OCI-LY7 (cell line): Measurements from ENCODE around the gene ASB13. TPM values are rescaled to one million over a fixed set of nuclear protein-coding genes. Genes with fewer than 3 reads are reported as not detected.

ENCODE experiments used
- BruUV-seq: library from RNA; stranded (reverse); fragments of 400-500 nt; replicated peaks from 2 replicates; lab custom pipeline; 2021; lab: Mats Ljungman, UMichigan
- CTCF ChIA-PET: fragments of 300-600 bp; sonication (Branson Sonifier 250); formaldehyde crosslinking; loops from one replicate; lab custom pipeline; 2022; ENCODE audit warnings: antibody characterized with exemption; ENCODE audit not compliant: unreplicated experiment; lab: Charles Lee
- POLR2A ChIA-PET: fragments of 300-600 bp; sonication (Branson Sonifier 250); formaldehyde crosslinking; loops from one replicate; lab custom pipeline; 2022; ENCODE audit warnings: antibody characterized with exemption; lab: Charles Lee
- DNase-seq: peaks from one replicate; pipeline ENCODE4 v3.0.0-alpha.2; 2015; ENCODE audit warnings: low spot score
- H2AFZ ChIP-seq: fragments of 200-600 bp; sonication (generic), shearing (Covaris generic); 2 replicates; pipeline ENCODE4 v1.6.1; 2014; ENCODE audit warnings: mild to moderate bottlenecking, antibody characterized with exemption, low read length, moderate library complexity
- H3K27ac ChIP-seq: fragments of 200-600 bp; sonication (generic); 2 replicates; pipeline ENCODE4 v1.5.1; 2014; ENCODE audit warnings: mixed run types, low read depth, mild to moderate bottlenecking, moderate library complexity, low read length, inconsistent platforms; ENCODE audit not compliant: poor library complexity, severe bottlenecking
- H3K36me3 ChIP-seq: fragments of 200-600 bp; sonication (generic); 2 replicates; pipeline ENCODE4 v1.6.1; 2014; ENCODE audit warnings: mild to moderate bottlenecking, antibody characterized with exemption, low read length, moderate library complexity, mixed read lengths; ENCODE audit not compliant: insufficient read depth
- H3K4me1 ChIP-seq: fragments of 200-600 bp; sonication (generic); 2 replicates; pipeline ENCODE4 v1.5.1; 2014; ENCODE audit warnings: mild to moderate bottlenecking, low read length; ENCODE audit not compliant: insufficient read depth, poor library complexity, severe bottlenecking
- H3K4me2 ChIP-seq: fragments of 200-600 bp; sonication (generic); 2 replicates; pipeline ENCODE4 v1.6.1; 2014; ENCODE audit warnings: mild to moderate bottlenecking, low read length
- H3K4me3 ChIP-seq: fragments of 200-600 bp; sonication (generic); 2 replicates; pipeline ENCODE4 v1.5.1; 2014; ENCODE audit warnings: mild to moderate bottlenecking, low read depth, low read length; ENCODE audit not compliant: poor library complexity, severe bottlenecking
- H3K79me2 ChIP-seq: fragments of 200-600 bp; sonication (generic); 2 replicates; pipeline ENCODE4 v1.6.1; 2016; ENCODE audit warnings: low read depth, mild to moderate bottlenecking, low read length, moderate library complexity, mixed read lengths; ENCODE audit not compliant: insufficient read depth
- H3K9me2 ChIP-seq: fragments of 200-600 bp; sonication (generic); 2 replicates; pipeline ENCODE4 v1.6.1; 2016; ENCODE audit warnings: mild to moderate bottlenecking, low read length, mixed read lengths; ENCODE audit not compliant: insufficient read depth
- H3K9me3 ChIP-seq: fragments of 200-600 bp; sonication (generic); 2 replicates; pipeline ENCODE4 v1.6.1; 2014; ENCODE audit warnings: mild to moderate bottlenecking, mixed run types, low read length, mixed read lengths
- H4K20me1 ChIP-seq: fragments of 200-600 bp; sonication (generic); 2 replicates; pipeline ENCODE4 v1.6.1; 2014; ENCODE audit warnings: mild to moderate bottlenecking, antibody characterized with exemption, low read length, moderate library complexity, mixed read lengths; ENCODE audit not compliant: insufficient read depth
- EZH2phosphoT487 ChIP-seq: fragments of 200-600 bp; sonication (generic); IDR thresholded peaks from 2 replicates; pipeline ENCODE4 v1.6.1; 2018; ENCODE audit warnings: low read depth, borderline replicate concordance, mild to moderate bottlenecking, mixed run types, antibody characterized with exemption, low read length, moderate library complexity, mixed read lengths
- intact Hi-C: fragments of 100-400 bp; cut with micrococcal nuclease; formaldehyde crosslinking; loops from one replicate; pipeline ENCODE4 v1.10.0; 2022; ENCODE audit not compliant: unreplicated experiment
- total RNA-seq, 2 experiments: library from RNA; depleted of rRNA in 1 of 2; stranded (reverse); fragments of >200 nt in 1 of 2; shearing (Covaris generic) in 1 of 2; gene quantifications; 2 replicates each; pipeline ENCODE4 v1.2.3, GENCODE V29; 2014 to 2022
- TF ChIP-seq, protein P1 (sequence below): fragments of 200-600 bp; sonication (generic); conservative IDR thresholded peaks from 2 replicates; pipeline ENCODE4 v1.5.1; 2014; ENCODE audit warnings: mild to moderate bottlenecking, antibody characterized with exemption, low read length, moderate library complexity, mixed read lengths

ASB13 gene
- total RNA-seq, 2 experiments from 2014 or later: 25.6 to 108 TPM

DNA sequence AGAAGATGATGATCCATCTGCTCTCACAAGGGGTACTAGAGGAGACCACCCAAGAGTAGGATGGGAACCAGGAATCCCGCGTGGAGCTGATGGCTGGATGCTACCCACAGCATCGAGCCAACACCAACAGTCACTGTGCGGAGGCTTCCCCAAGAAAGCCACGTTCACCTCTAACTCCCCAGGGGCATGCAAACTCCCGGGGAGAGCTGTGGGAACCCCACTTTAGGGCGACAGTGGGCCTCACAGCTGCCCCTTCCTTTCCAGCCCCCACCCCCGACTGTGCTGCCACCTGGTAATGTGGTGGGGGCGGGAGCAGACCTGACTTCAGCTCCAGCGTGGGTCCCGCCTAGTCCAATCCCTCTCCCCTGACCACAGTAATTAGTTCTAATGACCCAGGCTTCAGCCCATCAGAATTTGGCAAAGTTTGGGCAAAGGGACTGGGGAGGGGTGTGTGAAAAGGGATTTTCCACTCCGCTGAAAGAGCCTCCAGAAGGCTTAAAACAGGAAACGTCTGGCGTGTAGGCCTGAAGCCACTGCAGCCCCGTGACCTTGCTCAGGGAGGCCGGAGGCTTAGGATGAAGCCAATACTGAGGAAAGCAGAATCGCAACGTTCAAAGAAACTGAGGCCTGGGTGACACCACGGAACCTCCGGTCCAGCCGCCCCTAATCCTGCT lies 20.3 kb downstream of the ASB13 start:
- peak; percentile 57 for DNase-seq
- BruUV-seq: no TSS peak
- ChIA-PET CTCF (no interaction called here), POLR2A (interaction anchor here (1.2 kb wide), 2 partner anchors 9 to 19 kb away, joined by 3 read pairs; no protein-coding TSS in a partner anchor)
- H3K4me3 ChIP-seq: peak overlapping the region; percentile 34
- no peak for TF ChIP-seq EZH2phosphoT487
- TF ChIP-seq, protein P1, sequence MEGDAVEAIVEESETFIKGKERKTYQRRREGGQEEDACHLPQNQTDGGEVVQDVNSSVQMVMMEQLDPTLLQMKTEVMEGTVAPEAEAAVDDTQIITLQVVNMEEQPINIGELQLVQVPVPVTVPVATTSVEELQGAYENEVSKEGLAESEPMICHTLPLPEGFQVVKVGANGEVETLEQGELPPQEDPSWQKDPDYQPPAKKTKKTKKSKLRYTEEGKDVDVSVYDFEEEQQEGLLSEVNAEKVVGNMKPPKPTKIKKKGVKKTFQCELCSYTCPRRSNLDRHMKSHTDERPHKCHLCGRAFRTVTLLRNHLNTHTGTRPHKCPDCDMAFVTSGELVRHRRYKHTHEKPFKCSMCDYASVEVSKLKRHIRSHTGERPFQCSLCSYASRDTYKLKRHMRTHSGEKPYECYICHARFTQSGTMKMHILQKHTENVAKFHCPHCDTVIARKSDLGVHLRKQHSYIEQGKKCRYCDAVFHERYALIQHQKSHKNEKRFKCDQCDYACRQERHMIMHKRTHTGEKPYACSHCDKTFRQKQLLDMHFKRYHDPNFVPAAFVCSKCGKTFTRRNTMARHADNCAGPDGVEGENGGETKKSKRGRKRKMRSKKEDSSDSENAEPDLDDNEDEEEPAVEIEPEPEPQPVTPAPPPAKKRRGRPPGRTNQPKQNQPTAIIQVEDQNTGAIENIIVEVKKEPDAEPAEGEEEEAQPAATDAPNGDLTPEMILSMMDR: no peak
- H3K4me1 ChIP-seq: peaks cover 33% of the 10 kb centered on the region
- H3K27ac ChIP-seq: peak overlapping the region; percentile 85
- H3K9me2 ChIP-seq: no peaks in the 10 kb centered on the region
- intact Hi-C loops: no loop called here
- H3K36me3 ChIP-seq: peaks cover 69% of the 10 kb centered on the region
- peak overlapping the region; percentile 46 for H2AFZ ChIP-seq
- no peaks in the 10 kb centered on the region for H3K9me3 ChIP-seq
- H3K4me2 ChIP-seq: peak overlapping the region; percentile 61
- H4K20me1 ChIP-seq: no peaks in the 10 kb centered on the region
- no peaks in the 10 kb centered on the region for H3K79me2 ChIP-seq

DNA sequence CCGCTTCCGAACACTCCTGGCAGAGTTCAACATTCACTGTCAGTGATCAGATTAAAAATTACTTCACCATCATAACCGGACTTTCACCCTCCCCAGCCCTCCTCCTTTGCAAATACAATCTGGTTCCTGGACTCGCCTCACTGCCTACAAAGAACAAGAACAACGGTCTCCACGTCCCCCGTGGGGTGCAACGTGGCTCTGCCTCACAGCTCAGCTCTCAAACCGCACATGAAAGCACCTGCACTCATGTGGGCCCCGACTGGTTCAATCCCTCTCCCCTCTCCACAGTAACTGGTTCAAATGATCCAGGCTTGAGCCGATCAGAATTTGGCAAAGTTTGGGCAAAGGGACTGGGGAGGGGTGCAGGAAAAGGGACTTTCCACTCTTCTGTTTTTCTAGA lies 21.0 kb downstream of the ASB13 start:
- H3K9me3 ChIP-seq: no peaks in the 10 kb centered on the region
- TF ChIP-seq EZH2phosphoT487: no peak
- TF ChIP-seq, protein P1: no peak
- H3K36me3 ChIP-seq: peaks cover 70% of the 10 kb centered on the region
- H3K4me2 ChIP-seq: peak overlapping the region; percentile 61
- peak overlapping the region; percentile 46; the same call in 1 of the 2 replicates for H2AFZ ChIP-seq
- POLR2A ChIA-PET: interaction anchor here (0.5 to 1.9 kb wide), 5 partner anchors 18 to 179 kb away, joined by 3 to 6 read pairs (median 4); no protein-coding TSS in a partner anchor
- H3K4me3 ChIP-seq: peak overlapping the region; percentile 34
- no TSS peak for BruUV-seq
- H3K9me2 ChIP-seq: no peaks in the 10 kb centered on the region
- DNase-seq: peak; percentile 83
- intact Hi-C loops: no loop called here
- H3K27ac ChIP-seq: peak overlapping the region; percentile 85
- no peaks in the 10 kb centered on the region for H4K20me1 ChIP-seq
- H3K4me1 ChIP-seq: peaks cover 33% of the 10 kb centered on the region
- H3K79me2 ChIP-seq: no peaks in the 10 kb centered on the region
- CTCF ChIA-PET: no interaction called here

DNA sequence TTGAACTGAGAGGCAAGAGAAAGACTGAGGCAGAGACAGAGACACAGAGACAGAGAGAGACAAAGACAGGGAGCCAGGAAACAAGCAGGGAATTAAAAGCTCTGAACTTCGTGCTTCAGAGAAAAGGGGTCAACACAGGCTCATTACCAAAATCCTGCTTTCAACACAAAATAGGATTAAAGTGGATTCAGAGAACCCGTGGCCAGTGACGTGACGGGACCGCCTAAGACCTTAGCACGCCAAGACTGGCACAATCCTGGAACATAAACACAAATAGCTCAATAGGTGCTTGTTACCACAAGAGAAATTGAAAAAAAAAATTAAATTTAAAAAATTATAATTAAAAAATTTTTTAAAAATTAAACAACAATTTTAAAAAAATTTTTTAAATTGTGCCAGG lies 21.5 kb downstream of the ASB13 start:
- ChIA-PET POLR2A (interaction anchor here (0.5 to 1.9 kb wide), 5 partner anchors 18 to 179 kb away, joined by 3 to 6 read pairs (median 4); no protein-coding TSS in a partner anchor), CTCF (no interaction called here)
- TF ChIP-seq, protein P1: no peak
- no peak for TF ChIP-seq EZH2phosphoT487
- H3K4me1 ChIP-seq: peaks cover 33% of the 10 kb centered on the region
- no peak overlapping the region for H2AFZ ChIP-seq
- no peak overlapping the region for H3K4me3 ChIP-seq
- intact Hi-C loops: no loop called here
- H3K9me3 ChIP-seq: no peaks in the 10 kb centered on the region
- H3K27ac ChIP-seq: peak overlapping the region; percentile 85
- peaks cover 70% of the 10 kb centered on the region for H3K36me3 ChIP-seq
- H3K9me2 ChIP-seq: no peaks in the 10 kb centered on the region
- no TSS peak for BruUV-seq
- H4K20me1 ChIP-seq: no peaks in the 10 kb centered on the region
- no peak for DNase-seq
- H3K79me2 ChIP-seq: no peaks in the 10 kb centered on the region
- peak overlapping the region; percentile 61; the same call in 1 of the 2 replicates for H3K4me2 ChIP-seq
